B cell (primary cell): ENCODE data around the gene ATP9B. TPM values are rescaled to one million over a fixed set of nuclear protein-coding genes. Genes with fewer than 3 reads are reported as not detected.

Experiments used
- ATAC-seq: fragments of 200-7000 bp; cut with Tn5 transposase; one replicate; pipeline ENCODE4 v1.10.0; 2021; ENCODE audit warnings: low read depth, mild to moderate bottlenecking, moderate number of reproducible peaks, moderate library complexity
- CTCF ChIA-PET: fragments of 350-600 bp; sonication (Branson Sonifier 250); formaldehyde crosslinking; loops from one replicate; lab custom pipeline; 2021; ENCODE audit warnings: antibody characterized with exemption, inconsistent platforms; lab: Charles Lee
- POLR2A ChIA-PET: fragments of 350-600 bp; sonication (Branson Sonifier 250); formaldehyde crosslinking; loops from one replicate; lab custom pipeline; 2021; ENCODE audit warnings: antibody characterized with exemption; lab: Charles Lee
- DNase-seq: peaks from one replicate; pipeline ENCODE4 v3.0.0; 2013
- H2AFZ ChIP-seq: 2 replicates; pipeline ENCODE4 v1.6.1; 2012; ENCODE audit warnings: mild to moderate bottlenecking, low read depth, low read length; ENCODE audit not compliant: insufficient read depth, poor library complexity, severe bottlenecking
- H3K27ac ChIP-seq, 2 donors: 1 replicate in 1 of 2; 2 replicates in 1 of 2; pipeline ENCODE4 v1.5.1; 2012 to 2013; ENCODE audit warnings: low read length in 2 of 2, mild to moderate bottlenecking in 2 of 2, moderate library complexity in 1 of 2
- H3K27me3 ChIP-seq, 4 experiments: fragments of 200-600 bp in 1 of 4; sonication (generic) in 1 of 4; replicated peaks in 1 of 4; 1 replicate in 2 of 4; 2 replicates in 2 of 4; pipeline versions ENCODE4 v1.6.1 to v1.7.0; 2013 to 2016; ENCODE audit warnings: low read length in 3 of 4, mild to moderate bottlenecking in 2 of 4, mixed read lengths in 1 of 4, moderate library complexity in 1 of 4; ENCODE audit not compliant: insufficient read depth in 4 of 4, control insufficient read depth in 3 of 4; ENCODE audit errors: control extremely low read depth in 1 of 4
- H3K36me3 ChIP-seq, 2 experiments: replicated peaks in 1 of 2; 1 replicate in 1 of 2; 2 replicates in 1 of 2; pipeline versions ENCODE4 v1.6.1 to v1.7.1; 2013; ENCODE audit warnings: low read length in 1 of 2; ENCODE audit not compliant: insufficient read depth in 2 of 2, control insufficient read depth in 1 of 2; ENCODE audit errors: control extremely low read depth in 1 of 2, extremely low read depth in 1 of 2
- H3K4me1 ChIP-seq, 2 donors: fragments of 200-600 bp in 1 of 2; sonication (generic) in 1 of 2; 1 replicate in 1 of 2; 2 replicates in 1 of 2; pipeline versions ENCODE4 v1.5.1 to v1.6.1; 2013 to 2017; ENCODE audit warnings: low read length in 2 of 2; ENCODE audit not compliant: control insufficient read depth in 2 of 2, insufficient read depth in 2 of 2
- H3K4me2 ChIP-seq: replicated peaks from 2 replicates; pipeline ENCODE3; 2012; ENCODE audit warnings: mild to moderate bottlenecking, low read depth, low read length; ENCODE audit not compliant: poor library complexity, severe bottlenecking
- H3K4me3 ChIP-seq, 5 experiments: fragments of 200-600 bp in 1 of 5; sonication (generic) in 1 of 5; 1 replicate in 3 of 5; 2 replicates in 2 of 5; pipeline versions ENCODE4 v1.5.1 to v1.7.0; 2011 to 2016; ENCODE audit warnings: low read length in 4 of 5, mild to moderate bottlenecking in 4 of 5, low read depth in 2 of 5, control low read depth in 1 of 5, moderate library complexity in 1 of 5; ENCODE audit not compliant: insufficient read depth in 1 of 5; ENCODE audit errors: control extremely low read depth in 1 of 5, extremely low read depth in 1 of 5
- H3K79me2 ChIP-seq: fragments of 200-600 bp; sonication (generic); one replicate; pipeline ENCODE4 v1.6.0; 2016; ENCODE audit warnings: low read length; ENCODE audit not compliant: control insufficient read depth, insufficient read depth
- H3K9ac ChIP-seq: fragments of 200-600 bp; sonication (generic); 2 replicates; pipeline ENCODE4 v1.6.1; 2017; ENCODE audit warnings: mild to moderate bottlenecking, low read length, moderate library complexity
- H3K9me3 ChIP-seq, 3 donors: one replicate each; pipeline versions ENCODE4 v1.6.1 to v1.7.1; 2013; ENCODE audit warnings: low read length in 2 of 3; ENCODE audit not compliant: control insufficient read depth in 2 of 3, insufficient read depth in 1 of 3; ENCODE audit errors: control extremely low read depth in 1 of 3
- H4K20me1 ChIP-seq: 2 replicates; pipeline ENCODE4 v1.6.0; 2012; ENCODE audit warnings: mild to moderate bottlenecking, low read length; ENCODE audit not compliant: insufficient read depth, control insufficient read depth, poor library complexity, severe bottlenecking
- H3K27ac Mint-ChIP-seq: one replicate; pipeline ENCODE4 v1.8.0; 2021; ENCODE audit warnings: mixed read lengths
- H3K27me3 Mint-ChIP-seq: one replicate; pipeline ENCODE4 v1.8.0; 2021; ENCODE audit warnings: mixed read lengths
- H3K4me1 Mint-ChIP-seq: one replicate; pipeline ENCODE4 v1.8.0; 2021; ENCODE audit warnings: mixed read lengths
- H3K4me3 Mint-ChIP-seq: one replicate; pipeline ENCODE4 v1.8.0; 2021; ENCODE audit warnings: mixed read lengths
- H3K9me3 Mint-ChIP-seq: one replicate; pipeline ENCODE4 v1.8.0; 2022; ENCODE audit warnings: mixed read lengths; ENCODE audit not compliant: insufficient read depth
- CTCF ChIP-seq: fragments of 200-600 bp; IDR thresholded peaks from one replicate; pipeline ENCODE4 v1.8.0; 2022; ENCODE audit warnings: antibody characterized with exemption, mild to moderate bottlenecking
- EZH2 ChIP-seq: IDR thresholded peaks from 2 replicates; pipeline ENCODE4 v1.6.1; 2012; ENCODE audit warnings: borderline replicate concordance, low read depth, mild to moderate bottlenecking, moderate library complexity, low read length; ENCODE audit not compliant: insufficient read depth, poor library complexity, severe bottlenecking
- WGBS: methylation state at CpG from one replicate; pipeline ENCODE4 v1.1.5; 2013; ENCODE audit warnings: missing lambda C conversion rate; ENCODE audit not compliant: insufficient coverage; 5-methylcytosine and 5-hydroxymethylcytosine counted together
- intact Hi-C: fragments of 100-400 bp; cut with micrococcal nuclease; formaldehyde crosslinking; loops from one replicate; pipeline ENCODE4 v1.10.0; 2022
- polyA plus RNA-seq: library from polyadenylated mRNA; depleted of rRNA; stranded (reverse); fragments of >200 nt; gene quantifications from 2 replicates; pipeline ENCODE4 v1.2.3, GENCODE V29; 2012
- total RNA-seq, 2 donors: library from RNA; stranded (reverse); fragments of 120-200 nt in 1 of 2; gene quantifications; 1 replicate in 1 of 2; 2 replicates in 1 of 2; pipeline versions ENCODE4 v1.2.3 to v1.2.4, GENCODE V29; 2013 to 2022

Gene ATP9B
- total and polyA plus RNA-seq, 2 donors (not counting 1 experiment from before 2014, with no cell fraction given), result 34.3 to 71.7 TPM

DNA sequence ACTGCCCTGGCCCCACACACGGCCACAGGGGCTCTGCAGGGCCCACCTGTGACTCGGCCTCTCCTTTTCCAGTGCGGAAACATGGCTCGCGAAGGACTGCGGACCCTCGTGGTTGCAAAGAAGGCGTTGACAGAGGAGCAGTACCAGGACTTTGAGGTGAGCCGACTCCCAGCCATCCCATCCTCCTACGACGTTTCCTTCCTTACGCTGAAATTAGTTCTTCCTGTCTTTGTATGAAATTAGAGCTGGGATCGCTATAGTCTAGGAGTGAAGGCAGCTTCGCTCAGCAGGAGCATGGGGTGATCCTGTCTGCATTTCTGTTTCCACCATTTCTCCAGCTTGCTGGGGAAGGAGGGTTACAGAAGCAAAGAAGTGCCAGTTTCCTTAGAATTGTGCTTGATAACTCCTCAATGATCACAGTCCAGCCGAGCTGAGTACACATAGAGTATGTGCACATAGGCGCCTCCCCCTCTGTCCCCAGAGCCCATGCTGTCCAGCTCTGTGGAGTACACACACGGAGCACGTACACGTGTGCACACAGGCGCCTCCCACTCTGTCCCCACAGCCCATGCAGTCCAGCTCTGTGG lies 267.5 kb downstream of the ATP9B start:
- intact Hi-C loops, result no loop called here
- H3K4me3 Mint-ChIP-seq, result no peak overlapping the region
- peaks cover 6% of the 10 kb centered on the region for H3K9me3 Mint-ChIP-seq
- no peaks in the 10 kb centered on the region for H3K27me3 Mint-ChIP-seq
- WGBS, result 94% methylated on average over 10 of the region's 20 CpGs
- H3K27ac Mint-ChIP-seq, result no peak overlapping the region
- Histone ChIP-seq H3K4me2 (no peak overlapping the region), H3K4me3 (no peak overlapping the region), H4K20me1 (no peaks in the 10 kb centered on the region), H3K79me2 (no peaks in the 10 kb centered on the region), H3K27ac (no peak overlapping the region), H2AFZ (no peak overlapping the region), H3K4me1 (no peaks in the 10 kb centered on the region), H3K27me3 (no peaks in the 10 kb centered on the region), H3K9me3 (peaks cover 0 to 6% (median 0%) of the 10 kb centered on the region in 3 donors), H3K9ac (no peak overlapping the region), H3K36me3 (peaks cover 8 to 35% of the 10 kb centered on the region in 2 experiments)
- DNase-seq (no peak), ATAC-seq (no peak)
- ChIA-PET CTCF (no interaction called here), POLR2A (no interaction called here)
- no peak for TF ChIP-seq EZH2
- no peak for TF ChIP-seq CTCF
- no peaks in the 10 kb centered on the region for H3K4me1 Mint-ChIP-seq

- no peaks in the 10 kb centered on the region for H3K4me1 Mint-ChIP-seq
- H3K9me3 Mint-ChIP-seq, result peaks cover 6% of the 10 kb centered on the region
These were observed 268.0 kb downstream of the ATP9B start for GRCh38 chr18:79337184-79337583.

More at GRCh38 chr18:79337184-79337583, 268.0 kb downstream of the ATP9B start:
- H3K79me2 ChIP-seq, result no peaks in the 10 kb centered on the region
- ChIA-PET POLR2A (no interaction called here), CTCF (no interaction called here)
- H3K27me3 Mint-ChIP-seq, result no peaks in the 10 kb centered on the region
- DNase-seq, result no peak
- no peak overlapping the region for H3K4me3 ChIP-seq
- no peaks in the 10 kb centered on the region for H3K27me3 ChIP-seq
- TF ChIP-seq EZH2, result no peak
- no peak for TF ChIP-seq CTCF
- H3K4me1 ChIP-seq, result no peaks in the 10 kb centered on the region
- no peak overlapping the region for H3K4me2 ChIP-seq
- no peak overlapping the region for H3K27ac Mint-ChIP-seq
- no peak overlapping the region for H3K4me3 Mint-ChIP-seq
- peaks cover 8 to 31% of the 10 kb centered on the region in 2 experiments for H3K36me3 ChIP-seq
- H3K27ac ChIP-seq, result no peak overlapping the region
- ATAC-seq, result no peak
- 97% methylated on average over 16 of the region's 19 CpGs for WGBS
- H3K9ac ChIP-seq, result no peak overlapping the region
- intact Hi-C loops, result no loop called here
- H4K20me1 ChIP-seq, result no peaks in the 10 kb centered on the region
- H3K9me3 ChIP-seq, result peaks cover 0 to 6% (median 0%) of the 10 kb centered on the region in 3 donors
- no peak overlapping the region for H2AFZ ChIP-seq
